Heart left ventricle (tissue), 16 donors: ENCODE measurements around the gene LAMC3. TPM values are rescaled to one million over a fixed set of nuclear protein-coding genes. Genes with fewer than 3 reads are reported as not detected.

Experiments
- ATAC-seq, 4 donors: fragments of 200-7000 bp; cut with Tn5 transposase; one replicate each; pipeline ENCODE4 v1.9.1; 2020 to 2022; ENCODE audit warnings: moderate library complexity in 4 of 4, mild to moderate bottlenecking in 3 of 4, moderate number of reproducible peaks in 1 of 4
- DNase-seq, 5 donors: peaks; one replicate each; pipeline ENCODE4 v3.0.0-alpha.2; 2020
- H3K27ac ChIP-seq, 12 donors: fragments of 200-600 bp; sonication (generic) in 4 of 12; one replicate each; pipeline versions ENCODE4 v1.5.0 to v1.8.0; 2016 to 2022; ENCODE audit warnings: mild to moderate bottlenecking in 2 of 12
- H3K27me3 ChIP-seq, 9 donors: fragments of 200-600 bp; sonication (generic) in 2 of 9; one replicate each; pipeline versions ENCODE4 v1.5.1 to v1.8.0; 2016 to 2022; ENCODE audit warnings: mild to moderate bottlenecking in 3 of 9
- H3K36me3 ChIP-seq, 9 donors: fragments of 200-600 bp; sonication (generic) in 2 of 9; one replicate each; pipeline versions ENCODE4 v1.5.0 to v1.8.0; 2018 to 2022; ENCODE audit warnings: mild to moderate bottlenecking in 2 of 9
- H3K4me1 ChIP-seq, 12 donors: fragments of 200-600 bp; sonication (generic) in 4 of 12; one replicate each; pipeline versions ENCODE4 v1.5.0 to v1.8.0; 2016 to 2022; ENCODE audit warnings: mild to moderate bottlenecking in 3 of 12
- H3K4me3 ChIP-seq, 12 donors: fragments of 200-600 bp; sonication (generic) in 4 of 12; one replicate each; pipeline versions ENCODE4 v1.5.0 to v1.8.0; 2017 to 2022; ENCODE audit warnings: mild to moderate bottlenecking in 9 of 12, moderate library complexity in 4 of 12
- H3K9me3 ChIP-seq, 12 donors: fragments of 200-600 bp; sonication (generic) in 4 of 12; one replicate each; pipeline versions ENCODE4 v1.5.0 to v1.8.0; 2016 to 2022; ENCODE audit warnings: mild to moderate bottlenecking in 1 of 12
- CTCF ChIP-seq, 12 donors: fragments of 200-600 bp; sonication (generic) in 4 of 12; IDR thresholded peaks; one replicate each; pipeline versions ENCODE4 v1.5.0 to v1.8.0; 2018 to 2022; ENCODE audit warnings: antibody characterized with exemption in 12 of 12, mild to moderate bottlenecking in 5 of 12
- POLR2A ChIP-seq, 2 donors: fragments of 450-650 bp; IDR thresholded peaks; one replicate each; pipeline ENCODE4 v1.6.1; 2017; ENCODE audit warnings: antibody characterized with exemption in 2 of 2, mild to moderate bottlenecking in 2 of 2, moderate library complexity in 2 of 2
- WGBS, 4 donors: extraction: QIAGEN DNeasy Blood & Tissue Kit in 2 of 4; methylation state at CpG; one replicate each; pipeline versions ENCODE4 v1.1.5 to v1.1.7; 2013 to 2018; 5-methylcytosine and 5-hydroxymethylcytosine counted together
- intact Hi-C, 10 donors: fragments of 100-400 bp; cut with DNase I; formaldehyde crosslinking; loops; one replicate each; pipeline versions ENCODE4 v1.11.1 to v1.14.2; 2022
- polyA plus RNA-seq, 2 donors: library from polyadenylated mRNA; stranded (reverse); fragments of 200-250 nt; gene quantifications; one replicate each; pipeline ENCODE4 v1.2.3, GENCODE V29; 2013
- total RNA-seq, 9 donors: library from RNA; depleted of rRNA in 2 of 9; stranded (reverse); fragments of >200 nt in 2 of 9; fragmentation: NEBNext Ultra II Directional in 3 of 9; extraction: Animal tissue kit (Norgen Biotek cat#: 25700) in 3 of 9; gene quantifications; one replicate each; pipeline versions ENCODE4 v1.1.0 to v1.2.4, GENCODE V29; 2016 to 2023
- donor health status: ischemic (EF 13 %, LVEDD 7.1; RV severe dilation, severe dysfunction).
- donor health status: healthy with polysubstance abuse.
- donor health status: DM: no; HTN: yes; CAD: no.
- donor health status: DM: no; HTN: no; CAD: no.
- donor health status: ischemic (EF 25% LVEDD 6.9; RV normal size, moderate dysfunction).
- donor health status: ischemic (EF 25% LVEDD 5.7; RV mildly dilated, moderate dysfunction).
- donor health status: healthy.
- donor health status: DM: yes; HTN: yes; CAD: no.
- donor health status: ischemic (EF 35%, LVEDD 5.7; RV mildly dilated, moderate dysfunction).
- donor health status: nonischemic (EF 11% LVEDD 7.7; RV severe dilation, severe dysfunction).
- donor health status: DM: yes; HTN: yes; CAD: no.
- donor health status: PGD.
- donor health status: ischemic (EF 29% LVEDD 5.4; RV normal size, mild dysfunction).
- donor health status: nonischemic (EF 23%, LVEDD 6.1; RV moderate dilation, normal function).

LAMC3 gene
- total and polyA plus RNA-seq, 11 donors: 0.11 to 1.8 (median 0.67) TPM

GRCh38 chr9:130996676-130997394 lies 12.1 kb upstream of the LAMC3 start:
- 76 to 81% (median 78%) methylated on average over 14 of the region's 14 CpGs for WGBS, 4 donors

GRCh38 chr9:130997395-130997684 lies 11.6 kb upstream of the LAMC3 start:
- Histone ChIP-seq H3K27ac (no peak overlapping the region), H3K36me3 (no peaks in the 10 kb centered on the region), H3K4me3 (no peak overlapping the region), H3K9me3 (no peaks in the 10 kb centered on the region), H3K4me1 (peaks cover 0 to 13% (median 0%) of the 10 kb centered on the region in 12 donors), H3K27me3 (peaks cover 0 to 36% (median 6%) of the 10 kb centered on the region in 9 donors)
- intact Hi-C loops: loop anchor here in 8 of 10 donors (5.0 to 10.0 kb wide), 8 partner anchors 55 to 300 kb away; partner anchors contain the start of gene FIBCD1 (in 1 of the 8)
- peak in 1 of 5 donors; percentile 49 for DNase-seq
- TF ChIP-seq CTCF (IDR thresholded peaks at IDR 0.05) (no peak), POLR2A (IDR thresholded peaks at IDR 0.05) (no peak)
- 67 to 68% (median 68%) methylated on average over 2 of the region's 2 CpGs for WGBS, 4 donors
- no peak for ATAC-seq

More at GRCh38 chr9:130996676-130997394, 12.1 kb upstream of the LAMC3 start:
- H3K4me1 ChIP-seq: peaks cover 0 to 13% (median 0%) of the 10 kb centered on the region in 12 donors
- DNase-seq: peak in 1 of 5 donors; percentile 15
- peaks cover 0 to 31% (median 6%) of the 10 kb centered on the region in 9 donors for H3K27me3 ChIP-seq
- intact Hi-C loops: loop anchor here in 8 of 10 donors (5.0 to 10.0 kb wide), 8 partner anchors 55 to 300 kb away; partner anchors contain the start of gene FIBCD1 (in 1 of the 8)
- no peak overlapping the region for H3K4me3 ChIP-seq
- H3K27ac ChIP-seq: no peak overlapping the region
- no peaks in the 10 kb centered on the region for H3K9me3 ChIP-seq
- no peaks in the 10 kb centered on the region for H3K36me3 ChIP-seq
- no peak for ATAC-seq
- TF ChIP-seq POLR2A (IDR thresholded peaks at IDR 0.05) (no peak), CTCF (IDR thresholded peaks at IDR 0.05) (no peak)

- DNase-seq (peak; percentile 54 to 87 (median 70)), ATAC-seq (peak; percentile 49 to 89 (median 81))
- H3K4me1 ChIP-seq: peaks cover 0 to 13% (median 0%) of the 10 kb centered on the region in 12 donors
- TF ChIP-seq POLR2A (IDR thresholded peaks at IDR 0.05) (no peak), CTCF (IDR thresholded peaks at IDR 0.05) (peak; percentile 53 to 75 (median 64))
- H3K4me3 ChIP-seq: no peak overlapping the region
- no peak overlapping the region for H3K27ac ChIP-seq
- no peaks in the 10 kb centered on the region for H3K36me3 ChIP-seq
- intact Hi-C loops: loop anchor here in 8 of 10 donors (1.0 to 10.0 kb wide), 13 partner anchors 53 to 301 kb away; partner anchors contain the start of gene FIBCD1 (in 1 of the 8)
- WGBS, 4 donors: 13 to 42% (median 41%) methylated on average over 8 to 28 of the region's 28 CpGs
- H3K27me3 ChIP-seq: peaks cover 0 to 36% (median 6%) of the 10 kb centered on the region in 9 donors
- H3K9me3 ChIP-seq: no peaks in the 10 kb centered on the region
These were observed 10.9 kb upstream of the LAMC3 start for GRCh38 chr9:130997925-130998596.
